ENCODE measurements around the gene AKAP1. TPM values are rescaled to one million over a fixed set of nuclear protein-coding genes. Genes with fewer than 3 reads are reported as not detected.

Gene AKAP1
- total RNA-seq, 4 donors from 2014 or later: 78.6 to 154 (median 95.4) TPM

DNA sequence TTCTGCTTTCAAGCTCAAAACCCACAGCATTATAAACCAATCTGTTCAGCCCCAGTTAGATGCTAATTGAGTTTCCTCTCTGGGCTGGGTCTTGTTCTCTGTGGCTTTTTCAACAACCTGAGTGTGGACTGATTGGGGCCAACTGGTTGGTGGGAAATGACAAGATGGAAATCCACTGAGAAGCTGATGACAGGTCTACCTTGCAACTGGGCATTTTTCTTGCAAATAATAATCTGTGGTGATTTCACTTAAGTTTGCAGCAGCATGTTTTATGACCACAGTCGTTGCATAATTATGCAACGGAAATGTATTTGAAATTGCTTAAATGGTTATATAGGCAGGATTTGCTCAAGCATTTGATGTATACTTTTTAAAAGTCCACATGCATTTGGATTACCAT, 69.9 kb downstream of the AKAP1 start:
- 53 to 76% methylated on average over 2 of the region's 2 CpGs for WGBS, 2 donors (ENCODE audit: low coverage in 1 of 2)

DNA sequence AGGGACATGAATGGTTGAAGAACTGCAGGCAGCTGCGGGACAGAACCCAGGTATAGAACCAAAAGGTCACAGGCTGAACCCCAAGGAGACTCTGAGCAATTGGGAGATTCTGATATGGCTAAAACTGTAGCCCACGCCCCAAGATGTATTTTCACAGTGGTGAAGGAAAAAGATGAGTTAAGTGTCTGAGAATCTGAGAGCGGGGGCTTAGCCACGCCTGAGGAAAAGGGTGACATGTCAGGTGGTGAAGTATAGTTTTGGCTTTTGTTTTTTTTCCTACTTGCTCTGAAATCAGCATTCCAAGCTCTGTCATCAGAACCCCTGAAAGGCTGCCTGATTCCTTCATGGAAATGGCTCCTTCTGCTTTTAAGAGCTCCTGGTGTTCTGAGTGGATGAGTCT, 73.3 kb downstream of the AKAP1 start:
- H3K4me3 ChIP-seq: no peak overlapping the region
- ATAC-seq: no peak
- WGBS, 2 donors (ENCODE audit: low coverage in 1 of 2): 73 to 82% methylated on average over 4 of the region's 4 CpGs
- H3K4me1 ChIP-seq: no peaks in the 10 kb centered on the region
- H3K36me3 ChIP-seq: no peaks in the 10 kb centered on the region
- no peak for TF ChIP-seq POLR2A (IDR thresholded peaks at IDR 0.05)
- TF ChIP-seq POLR2AphosphoS5 (IDR thresholded peaks at IDR 0.05): no peak
- TF ChIP-seq, protein P1, sequence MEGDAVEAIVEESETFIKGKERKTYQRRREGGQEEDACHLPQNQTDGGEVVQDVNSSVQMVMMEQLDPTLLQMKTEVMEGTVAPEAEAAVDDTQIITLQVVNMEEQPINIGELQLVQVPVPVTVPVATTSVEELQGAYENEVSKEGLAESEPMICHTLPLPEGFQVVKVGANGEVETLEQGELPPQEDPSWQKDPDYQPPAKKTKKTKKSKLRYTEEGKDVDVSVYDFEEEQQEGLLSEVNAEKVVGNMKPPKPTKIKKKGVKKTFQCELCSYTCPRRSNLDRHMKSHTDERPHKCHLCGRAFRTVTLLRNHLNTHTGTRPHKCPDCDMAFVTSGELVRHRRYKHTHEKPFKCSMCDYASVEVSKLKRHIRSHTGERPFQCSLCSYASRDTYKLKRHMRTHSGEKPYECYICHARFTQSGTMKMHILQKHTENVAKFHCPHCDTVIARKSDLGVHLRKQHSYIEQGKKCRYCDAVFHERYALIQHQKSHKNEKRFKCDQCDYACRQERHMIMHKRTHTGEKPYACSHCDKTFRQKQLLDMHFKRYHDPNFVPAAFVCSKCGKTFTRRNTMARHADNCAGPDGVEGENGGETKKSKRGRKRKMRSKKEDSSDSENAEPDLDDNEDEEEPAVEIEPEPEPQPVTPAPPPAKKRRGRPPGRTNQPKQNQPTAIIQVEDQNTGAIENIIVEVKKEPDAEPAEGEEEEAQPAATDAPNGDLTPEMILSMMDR (IDR thresholded peaks at IDR 0.05): no peak
- no peak for TF ChIP-seq EP300 (IDR thresholded peaks at IDR 0.05)
- no peaks in the 10 kb centered on the region for H3K27me3 ChIP-seq
- no peak overlapping the region for H3K27ac ChIP-seq
- H3K9me3 ChIP-seq: no peaks in the 10 kb centered on the region

More for the DNA sequence above, 69.9 kb downstream of the AKAP1 start:
- Histone ChIP-seq H3K9me3 (no peaks in the 10 kb centered on the region), H3K4me3 (no peak overlapping the region), H3K36me3 (no peaks in the 10 kb centered on the region), H3K27me3 (peaks cover 6% of the 10 kb centered on the region), H3K27ac (no peak overlapping the region), H3K4me1 (no peaks in the 10 kb centered on the region)
- no peak for TF ChIP-seq POLR2A (IDR thresholded peaks at IDR 0.05)
- TF ChIP-seq POLR2AphosphoS5 (IDR thresholded peaks at IDR 0.05): no peak
- TF ChIP-seq, protein P1 (IDR thresholded peaks at IDR 0.05): no peak
- TF ChIP-seq EP300 (IDR thresholded peaks at IDR 0.05): no peak
- no peak for ATAC-seq

DNA sequence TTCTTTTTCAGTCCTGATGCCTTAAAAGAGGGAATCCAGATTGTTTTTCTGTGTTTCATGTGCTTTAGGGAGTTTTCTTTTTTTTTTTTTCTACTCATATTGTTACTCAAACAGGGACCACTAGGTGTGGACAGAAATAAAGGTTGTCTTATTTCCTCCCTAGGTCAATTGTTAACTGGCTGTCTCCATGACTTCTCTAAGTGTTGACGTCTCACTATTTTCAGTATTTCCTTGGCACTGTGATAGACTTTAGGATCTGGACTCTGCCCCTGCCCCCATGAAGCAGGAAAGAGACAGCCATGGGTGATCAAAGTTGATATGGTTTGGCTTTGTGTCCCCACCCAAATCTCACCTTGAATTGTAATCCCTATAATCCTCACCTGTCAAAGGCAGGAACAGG, 73.7 kb downstream of the AKAP1 start:
- 78 to 89% methylated on average over 1 of the region's 1 CpG for WGBS, 2 donors (ENCODE audit: low coverage in 1 of 2)
- H3K27me3 ChIP-seq: no peaks in the 10 kb centered on the region
- H3K27ac ChIP-seq: no peak overlapping the region
- no peaks in the 10 kb centered on the region for H3K9me3 ChIP-seq
- no peaks in the 10 kb centered on the region for H3K4me1 ChIP-seq
- no peak for ATAC-seq
- H3K36me3 ChIP-seq: no peaks in the 10 kb centered on the region
- TF ChIP-seq POLR2A (IDR thresholded peaks at IDR 0.05) (no peak), EP300 (IDR thresholded peaks at IDR 0.05) (no peak), POLR2AphosphoS5 (IDR thresholded peaks at IDR 0.05) (no peak)
- TF ChIP-seq, protein P1 (IDR thresholded peaks at IDR 0.05): no peak
- no peak overlapping the region for H3K4me3 ChIP-seq

DNA sequence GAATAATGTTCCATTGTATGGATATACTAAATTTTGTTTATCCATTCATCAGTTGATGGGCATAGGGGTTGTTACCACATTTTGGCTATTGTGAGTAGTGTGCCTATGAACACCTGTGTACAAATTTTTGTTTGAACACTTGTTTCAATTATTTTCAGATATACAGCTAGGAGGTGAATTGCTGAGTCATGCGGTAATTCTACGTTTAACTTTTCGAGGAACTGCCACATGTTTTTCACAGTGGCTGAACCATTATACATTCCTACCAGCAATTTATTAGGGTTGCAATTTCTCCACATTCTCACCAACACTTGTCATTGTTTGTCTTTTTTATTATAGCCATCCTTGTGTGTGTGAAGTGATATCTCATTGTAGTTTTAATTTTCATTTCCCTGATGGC, 75.6 kb downstream of the AKAP1 start:
- Histone ChIP-seq H3K4me3 (no peak overlapping the region), H3K9me3 (no peaks in the 10 kb centered on the region), H3K27ac (no peak overlapping the region), H3K36me3 (no peaks in the 10 kb centered on the region), H3K27me3 (no peaks in the 10 kb centered on the region), H3K4me1 (no peaks in the 10 kb centered on the region)
- ATAC-seq: no peak
- 93 to 94% methylated on average over 3 of the region's 3 CpGs for WGBS, 2 donors (ENCODE audit: low coverage in 1 of 2)
- no peak for TF ChIP-seq POLR2AphosphoS5 (IDR thresholded peaks at IDR 0.05)
- TF ChIP-seq, protein P1 (IDR thresholded peaks at IDR 0.05): no peak
- TF ChIP-seq POLR2A (IDR thresholded peaks at IDR 0.05): no peak
- TF ChIP-seq EP300 (IDR thresholded peaks at IDR 0.05): no peak

DNA sequence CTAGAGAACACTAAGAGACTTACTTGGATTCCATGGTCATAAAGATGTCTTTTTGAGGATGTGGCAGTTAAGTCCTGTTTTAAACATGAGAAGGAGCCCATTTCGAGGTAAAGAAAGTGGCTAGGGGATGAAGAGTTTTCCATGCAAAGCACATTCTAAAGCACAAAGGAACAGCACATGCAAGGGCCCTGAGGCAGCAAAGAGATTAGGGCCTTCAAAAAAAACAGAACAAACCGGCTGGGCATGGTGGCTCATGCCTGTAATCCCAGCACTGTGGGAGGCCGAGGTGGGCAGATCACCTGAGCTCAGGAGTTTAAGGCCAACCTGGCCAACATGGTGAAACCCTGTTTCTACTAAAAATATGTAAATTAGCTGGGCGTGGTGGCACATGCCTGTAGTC, 79.8 kb downstream of the AKAP1 start:
- ATAC-seq: no peak
- no peaks in the 10 kb centered on the region for H3K4me1 ChIP-seq
- WGBS, 2 donors (ENCODE audit: low coverage in 1 of 2): 72 to 94% methylated on average over 2 of the region's 4 CpGs

More for the DNA sequence above, 79.8 kb downstream of the AKAP1 start:
- TF ChIP-seq, protein P1 (IDR thresholded peaks at IDR 0.05): no peak
- TF ChIP-seq POLR2A (IDR thresholded peaks at IDR 0.05) (no peak), EP300 (IDR thresholded peaks at IDR 0.05) (no peak), POLR2AphosphoS5 (IDR thresholded peaks at IDR 0.05) (no peak)
- Histone ChIP-seq H3K27me3 (no peaks in the 10 kb centered on the region), H3K4me3 (no peak overlapping the region), H3K27ac (no peak overlapping the region), H3K36me3 (no peaks in the 10 kb centered on the region), H3K9me3 (no peaks in the 10 kb centered on the region)

All from gastroesophageal sphincter (tissue), 4 donors.